ENCODE results near the gene FGF14.

FGF14 gene

DNA sequence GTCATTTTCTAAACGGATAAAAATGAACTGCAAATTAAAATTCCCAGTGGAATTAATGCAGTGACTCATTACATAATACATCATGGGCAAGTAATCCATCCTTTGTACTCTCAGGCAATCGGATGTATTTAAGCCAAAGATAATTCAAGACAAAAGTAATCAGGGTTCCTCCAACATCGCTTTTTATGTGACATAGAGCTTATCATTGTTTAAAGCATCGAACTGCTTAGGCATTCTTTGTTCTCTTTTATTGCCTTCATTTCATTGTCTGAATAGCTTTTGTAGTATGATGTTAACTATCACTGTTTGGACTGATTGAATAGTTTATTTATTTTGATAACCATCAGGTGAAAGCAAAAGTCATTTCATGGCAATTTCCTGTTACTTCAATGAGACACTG, 740.0 kb downstream of the FGF14 start:
- no peak for DNase-seq (ENCODE audit: low read depth in 2 of 2)
